Activated T-cell treated with anti-CD3 and anti-CD28 coated beads, Interleukin-2, amount 50 U/mL, for 1 hour (primary cell): ENCODE measurements around the gene ZNF865.
A peak's percentile ranks its signal among the peaks of the same experiment; 100 is the strongest.

ENCODE experiments used
- DNase-seq: peaks from one replicate; pipeline ENCODE4 v3.0.0-alpha.2; 2020

ZNF865 gene

DNA sequence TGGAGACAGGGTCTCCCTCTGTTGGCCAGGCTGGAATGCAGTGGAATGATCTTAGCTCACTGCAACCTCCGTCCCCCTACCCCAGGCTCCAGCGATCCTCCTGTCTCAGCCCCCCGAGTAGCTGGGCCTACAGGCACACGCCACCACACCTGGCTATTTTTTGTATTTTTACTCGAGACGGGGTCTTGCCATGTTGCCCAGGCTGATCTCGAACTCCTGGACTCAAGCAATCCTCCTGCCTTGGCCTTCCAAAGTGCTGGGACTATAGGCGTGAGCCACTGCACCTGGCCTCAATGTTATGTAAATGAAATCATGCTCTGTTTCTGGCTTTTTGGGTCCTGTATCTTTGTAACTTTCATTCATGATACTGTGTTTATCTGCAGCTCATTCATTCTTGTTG lies 16.7 kb upstream of the ZNF865 start:
- no peak for DNase-seq

DNA sequence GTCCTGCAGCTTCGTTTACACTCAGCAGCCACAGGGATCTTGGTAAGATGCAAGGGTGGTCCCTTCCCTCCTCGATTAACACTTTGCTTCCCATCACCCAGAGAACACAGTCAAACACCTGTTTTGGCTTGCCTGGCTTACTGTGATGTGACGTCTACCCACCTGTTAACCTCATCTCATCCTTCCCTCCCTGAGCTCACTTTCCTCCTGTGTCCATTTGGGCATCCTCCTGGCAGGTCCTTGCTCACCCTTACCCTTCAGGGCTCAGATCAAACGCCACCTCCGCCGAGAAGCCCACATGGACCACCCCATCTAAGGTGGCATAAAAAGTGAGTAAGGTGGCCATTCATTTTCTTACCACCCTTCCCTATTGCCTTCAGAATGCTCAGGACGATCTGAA lies 15.3 kb upstream of the ZNF865 start:
- no peak for DNase-seq

DNA sequence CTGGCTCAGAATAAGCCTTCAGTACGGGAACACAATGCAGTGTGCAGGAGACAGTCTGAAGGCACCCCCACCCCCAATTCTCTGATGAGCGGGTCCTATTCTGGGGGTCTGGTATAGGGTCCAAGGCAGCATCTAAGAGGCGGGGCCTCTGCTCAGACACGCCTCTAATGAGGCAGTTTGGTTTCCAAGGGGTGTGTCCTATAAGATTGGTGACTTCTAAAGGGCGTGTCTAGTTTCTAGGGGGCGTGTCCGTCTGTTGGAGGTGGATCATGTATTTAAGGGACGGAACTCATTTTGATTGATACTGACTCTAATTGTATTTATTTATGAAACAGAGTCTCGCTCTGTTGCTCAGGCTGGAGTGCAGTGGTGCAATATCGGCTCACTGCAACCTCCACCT lies 14.8 kb upstream of the ZNF865 start:
- DNase-seq = no peak

DNA sequence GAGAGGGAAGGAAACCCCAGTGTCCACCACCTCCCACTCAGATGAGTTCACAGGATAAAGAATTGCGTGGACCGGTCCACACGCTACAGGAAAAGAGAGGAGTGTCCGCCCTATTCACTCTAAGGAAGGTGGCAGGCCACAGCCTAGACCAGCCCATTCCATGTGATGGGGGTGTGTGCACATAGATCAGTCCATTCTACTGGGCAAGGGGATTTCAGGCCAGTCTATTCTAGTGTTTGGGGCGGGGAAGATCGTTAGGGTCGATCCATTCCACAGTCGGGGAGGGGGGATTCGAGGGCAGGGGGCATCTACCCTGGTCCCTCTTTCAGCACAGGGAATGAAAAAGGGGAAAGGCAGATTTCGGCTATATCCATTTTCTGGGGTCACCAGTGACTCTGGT lies 13.9 kb upstream of the ZNF865 start:
- no peak for DNase-seq

DNA sequence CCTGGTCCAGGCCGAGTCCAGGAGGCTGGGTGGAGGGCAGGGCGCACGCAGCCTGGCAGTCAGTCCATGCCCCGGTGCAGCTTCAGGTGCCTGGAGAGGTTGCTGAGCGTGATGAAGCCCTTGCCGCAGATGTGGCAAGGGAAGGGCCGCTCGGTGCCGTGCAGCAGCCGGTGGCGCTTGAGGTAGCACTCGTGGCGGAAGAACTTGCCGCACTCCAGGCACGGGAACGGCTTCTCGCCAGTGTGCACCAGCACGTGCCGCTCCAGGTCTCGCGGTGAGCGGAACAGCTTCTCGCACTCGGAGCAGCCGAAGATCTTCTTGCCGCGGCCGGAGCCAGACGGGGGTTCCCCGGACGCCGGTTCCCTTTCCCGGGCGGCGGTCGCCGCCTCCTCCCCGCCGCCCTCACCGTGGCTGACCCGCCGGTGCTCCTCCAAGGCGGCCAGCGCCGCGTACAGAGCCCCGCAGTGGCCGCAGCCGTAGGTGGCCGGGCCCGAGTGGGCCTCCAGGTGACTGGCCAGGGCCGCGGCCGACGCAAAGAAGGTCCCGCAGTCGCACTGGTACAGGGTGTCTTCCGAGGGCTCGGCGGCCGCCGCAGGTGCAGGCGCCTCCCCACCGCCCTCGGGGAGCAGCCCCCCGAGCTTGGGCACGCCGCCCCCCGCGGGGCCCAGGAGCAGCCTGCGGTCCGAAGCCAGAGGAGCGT lies 12.9 kb upstream of the ZNF865 start:
- no peak for DNase-seq

DNA sequence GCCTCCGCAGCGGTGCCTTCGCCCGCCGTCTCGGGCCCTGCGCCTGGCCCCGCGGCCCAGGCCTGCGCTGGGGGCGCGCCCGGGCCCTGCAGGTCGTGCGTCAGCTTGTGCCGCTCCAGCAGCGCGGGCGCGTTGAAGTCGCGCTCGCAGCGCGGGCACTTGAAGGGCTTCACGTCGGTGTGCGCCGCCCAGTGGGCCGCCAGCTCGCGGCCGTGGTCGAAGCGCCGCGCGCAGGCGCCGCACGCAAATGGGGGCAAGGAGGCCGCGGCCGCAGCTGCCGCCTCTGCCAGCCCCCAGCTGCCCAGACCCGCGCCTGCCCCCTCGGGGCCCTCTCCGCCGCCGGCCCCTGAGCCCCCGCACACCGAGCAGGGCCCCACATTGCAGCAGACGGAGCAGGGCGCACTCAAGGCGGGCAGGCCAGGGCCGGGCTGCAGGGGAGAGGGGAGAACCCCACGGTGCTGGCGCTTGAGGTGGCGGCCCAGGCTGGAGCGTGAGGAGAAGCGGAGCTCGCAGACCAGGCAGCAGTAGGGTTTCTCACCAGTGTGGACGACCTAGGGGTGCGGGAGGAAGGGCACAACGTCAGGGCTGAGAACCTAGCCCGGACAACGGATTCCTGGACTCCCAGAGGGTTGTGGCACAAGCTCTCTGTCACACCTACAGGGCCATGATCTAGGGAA lies 12.2 kb upstream of the ZNF865 start:
- no peak for DNase-seq

DNA sequence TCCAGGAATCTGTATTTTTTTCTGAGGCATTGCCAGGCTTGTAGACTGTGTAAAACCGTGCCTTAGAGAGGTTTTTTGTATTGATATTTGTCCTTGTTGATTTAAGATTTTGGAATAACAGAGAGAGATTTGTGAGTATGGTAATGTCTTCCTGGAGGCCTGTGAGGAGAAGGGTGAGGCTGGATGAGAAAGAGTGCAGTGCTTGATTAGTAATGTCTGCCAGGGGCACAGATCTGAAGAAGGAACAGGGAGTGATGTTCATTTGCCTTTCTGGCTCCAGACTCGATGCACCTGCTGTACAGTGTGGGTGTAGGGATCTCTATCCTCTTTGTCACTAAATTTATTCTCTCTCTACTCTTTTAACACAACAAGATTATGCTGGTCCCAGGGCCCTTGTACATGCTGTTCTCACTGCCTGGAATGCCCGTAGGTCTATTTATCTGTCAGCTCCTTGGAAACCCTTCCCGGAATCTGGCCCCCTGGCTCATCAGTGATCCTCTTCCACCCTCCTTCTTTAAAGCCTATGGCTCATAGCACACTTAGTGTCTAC lies 10.4 kb upstream of the ZNF865 start:
- DNase-seq = no peak

DNA sequence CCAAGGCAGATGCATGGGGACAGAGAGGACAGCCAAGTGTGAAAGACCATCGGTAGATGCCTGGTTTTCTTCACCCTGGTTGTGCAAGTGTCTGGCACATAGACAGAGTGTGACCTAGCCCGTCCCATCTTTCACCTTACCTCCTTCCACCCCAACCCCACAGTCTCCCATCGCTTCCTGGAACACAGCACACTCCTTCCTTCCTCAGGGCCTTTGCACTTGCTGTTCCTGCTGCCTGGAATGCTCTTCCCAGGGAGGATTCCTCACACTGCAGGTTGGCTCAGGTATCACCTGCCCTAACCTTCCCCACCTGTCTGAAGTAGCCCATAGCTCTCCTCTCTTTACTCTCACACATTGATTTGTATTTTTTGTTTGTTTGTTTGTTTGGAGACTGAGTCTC lies 9.1 kb upstream of the ZNF865 start:
- DNase-seq = no peak

DNA sequence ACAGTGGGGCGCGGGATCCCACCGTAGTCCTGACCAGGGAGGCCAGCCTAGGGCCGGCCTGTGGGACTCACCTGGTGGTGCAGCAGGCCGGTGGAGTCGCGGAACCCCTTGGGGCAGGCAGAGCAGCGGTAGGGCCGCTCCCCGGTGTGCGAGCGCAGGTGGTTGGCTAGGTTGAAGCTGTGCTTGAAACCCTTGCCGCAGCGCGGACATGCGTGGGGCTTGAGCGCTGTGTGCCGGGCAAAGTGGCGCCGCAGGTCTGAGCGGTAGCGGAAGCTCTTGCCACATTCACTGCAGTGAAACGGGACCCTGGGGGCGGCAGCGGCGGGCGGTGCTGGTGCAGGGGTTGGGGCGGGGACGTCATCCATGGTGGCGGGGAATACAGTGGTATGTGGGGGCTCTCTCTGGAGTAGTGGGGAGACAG lies 7.9 kb upstream of the ZNF865 start:
- DNase-seq = no peak

DNA sequence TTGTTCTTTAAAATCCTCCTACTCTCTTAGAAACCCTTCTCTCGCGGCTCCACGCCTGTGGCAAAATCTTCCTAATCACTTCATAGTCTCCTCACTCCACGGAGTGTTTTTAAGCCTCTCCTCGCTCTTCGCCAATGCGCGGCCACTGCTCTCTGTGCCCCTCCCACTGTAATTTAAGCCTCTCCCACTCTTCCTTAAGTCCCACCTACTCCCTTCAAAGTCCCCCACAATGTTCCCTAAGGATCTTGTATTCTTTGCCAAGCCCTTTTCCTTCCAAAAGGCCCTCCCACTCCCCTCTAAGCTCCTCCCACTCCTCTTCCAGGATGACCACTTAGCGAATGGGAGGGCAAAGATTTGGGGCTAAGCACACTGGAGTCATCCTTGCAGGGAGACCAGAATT lies 7.4 kb upstream of the ZNF865 start:
- no peak for DNase-seq

DNA sequence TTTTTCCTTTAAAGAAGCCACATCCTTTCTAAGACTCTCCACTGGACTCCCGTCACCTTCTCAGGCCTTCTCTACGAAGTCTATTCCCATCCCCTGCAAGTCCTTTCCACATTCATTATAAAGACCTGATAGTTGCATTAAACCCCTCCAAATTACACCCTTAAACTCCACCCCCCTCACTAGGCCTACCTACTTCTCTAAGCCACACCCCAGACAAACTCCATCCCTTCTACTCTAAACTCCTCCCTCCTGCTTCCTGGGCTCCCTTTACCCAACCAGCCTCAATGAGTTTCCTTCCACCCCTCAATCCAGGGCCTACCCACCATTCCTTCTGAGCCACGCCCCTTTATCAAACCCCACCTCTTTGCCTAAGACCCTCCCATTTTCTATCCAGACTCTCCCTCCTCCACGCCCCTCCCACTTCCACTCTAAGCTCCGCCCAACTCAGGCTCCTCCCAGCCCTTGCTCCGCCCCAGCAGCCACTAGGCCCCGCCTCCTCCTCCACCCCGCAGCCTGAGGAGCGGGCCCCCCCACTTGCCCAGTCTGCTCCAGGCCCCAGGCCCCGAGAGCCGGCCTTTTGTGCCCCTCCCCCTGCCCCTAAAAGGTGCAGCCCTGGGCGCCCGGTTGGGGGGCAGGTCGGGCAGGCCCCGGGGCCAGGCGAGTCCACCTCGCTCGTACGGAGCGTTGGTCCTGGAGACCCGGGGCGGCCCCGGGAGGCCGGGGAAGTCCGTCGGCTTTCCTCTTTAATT lies 6.6 kb upstream of the ZNF865 start:
- DNase-seq = peak; percentile 96

DNA sequence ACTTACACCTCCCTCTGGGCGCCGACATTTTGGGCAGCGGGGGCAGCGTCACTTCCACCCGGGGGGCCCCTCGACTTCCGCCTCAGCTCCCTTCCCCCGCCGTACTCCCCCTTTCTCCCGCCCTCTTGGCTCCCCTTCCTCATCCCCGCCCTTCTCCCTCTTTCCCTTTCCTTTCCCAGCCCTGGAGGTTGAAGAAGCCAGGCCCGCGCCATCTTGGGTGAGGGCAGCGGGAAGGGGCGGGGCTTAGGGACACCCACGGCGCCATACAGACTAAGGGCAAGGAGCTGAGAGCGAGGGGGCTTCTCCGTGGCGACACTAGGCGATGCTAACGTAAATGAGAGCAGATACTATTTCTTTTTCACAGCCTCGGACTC lies 6.0 kb upstream of the ZNF865 start, which contains the start of gene FIZ1:
FIZ1 (minus strand) TSS at position 50 of the 374 bp plus-strand sequence. CDS start 1,652 bp downstream, outside the sequence.
- DNase-seq = peak; percentile 96

DNA sequence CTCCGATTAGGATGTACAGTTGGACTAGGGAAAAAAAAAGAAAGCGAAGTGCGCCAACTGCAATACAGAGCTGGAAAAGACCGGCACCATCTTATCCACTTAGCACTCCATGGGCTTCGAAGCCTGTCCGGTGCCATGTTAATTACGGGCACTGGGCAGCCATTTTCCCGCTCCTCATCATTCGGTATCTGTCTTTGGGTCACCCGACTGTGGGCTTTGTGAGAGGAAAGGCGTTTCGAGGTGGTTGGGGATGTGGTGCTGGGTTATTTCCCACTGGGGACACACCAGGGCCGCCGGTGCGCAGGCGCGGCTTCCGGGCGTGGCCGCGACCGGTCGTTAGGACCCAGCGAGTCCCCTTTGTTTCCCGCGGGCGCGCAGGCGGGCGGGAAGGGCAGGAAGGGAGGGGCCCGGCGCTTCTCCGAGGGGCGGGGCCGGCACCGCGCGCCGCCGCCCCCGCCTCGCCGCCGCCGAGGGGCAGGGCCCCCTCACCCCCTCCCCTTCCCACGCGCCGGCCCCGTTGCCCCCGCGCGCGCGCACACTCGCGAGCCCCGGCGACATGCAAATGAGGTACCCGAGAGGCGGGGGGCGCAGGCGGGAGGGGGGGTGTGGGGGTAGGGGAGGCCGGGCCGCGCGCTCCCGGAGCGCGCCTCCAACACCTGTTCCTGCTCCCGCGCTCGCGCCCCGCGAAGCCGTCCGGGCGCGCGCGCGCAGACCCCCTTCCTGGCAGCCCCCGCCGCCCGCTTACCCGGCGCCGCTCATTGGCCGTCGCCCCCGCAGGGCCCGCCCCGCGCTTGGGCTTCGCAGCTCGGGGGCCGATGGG lies 5.4 kb upstream of the ZNF865 start, which contains the start of gene ZNF524:
ZNF524 (plus strand) TSS at position 447 of the 820 bp plus-strand sequence. CDS start 1,825 bp downstream, outside the sequence.
- peak; percentile 88 for DNase-seq

DNA sequence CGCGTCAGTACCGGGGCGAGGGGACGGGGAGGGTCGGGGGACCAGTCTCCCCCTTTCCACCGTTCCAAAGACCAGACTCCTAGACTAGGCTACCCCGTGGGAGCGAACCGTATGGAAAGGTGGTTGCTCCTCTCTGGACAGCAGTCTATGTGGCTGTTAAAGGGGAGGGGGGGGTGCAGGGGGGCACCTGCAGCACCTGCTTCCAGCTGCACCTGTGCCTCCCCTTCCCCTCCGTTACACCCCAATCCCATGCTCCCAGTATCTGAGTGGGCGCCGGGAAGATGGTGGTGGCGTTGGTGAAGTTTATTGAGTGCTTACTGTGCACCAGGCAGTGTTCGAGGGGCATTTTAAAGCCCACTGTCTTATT lies 4.8 kb upstream of the ZNF865 start:
- no peak for DNase-seq

DNA sequence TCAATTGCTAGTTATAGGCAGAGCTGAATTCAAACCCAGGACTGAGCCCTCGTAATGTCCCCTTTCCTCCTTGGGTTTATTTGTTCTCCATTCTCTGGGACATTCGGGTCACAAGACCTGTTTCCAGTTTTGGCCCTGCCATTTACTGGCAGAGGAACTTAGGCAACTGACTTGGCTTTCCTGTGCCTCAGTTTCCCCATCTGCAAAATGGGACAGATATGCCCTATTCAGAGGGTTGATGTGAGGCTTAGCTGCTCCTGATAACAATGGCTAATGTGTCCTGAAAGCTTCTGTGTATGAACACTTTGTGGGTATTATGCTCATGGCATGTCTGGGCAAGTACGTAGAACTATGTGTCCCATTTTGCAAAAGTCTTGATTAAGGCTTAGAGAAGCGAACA lies 4.4 kb upstream of the ZNF865 start:
- DNase-seq = no peak

DNA sequence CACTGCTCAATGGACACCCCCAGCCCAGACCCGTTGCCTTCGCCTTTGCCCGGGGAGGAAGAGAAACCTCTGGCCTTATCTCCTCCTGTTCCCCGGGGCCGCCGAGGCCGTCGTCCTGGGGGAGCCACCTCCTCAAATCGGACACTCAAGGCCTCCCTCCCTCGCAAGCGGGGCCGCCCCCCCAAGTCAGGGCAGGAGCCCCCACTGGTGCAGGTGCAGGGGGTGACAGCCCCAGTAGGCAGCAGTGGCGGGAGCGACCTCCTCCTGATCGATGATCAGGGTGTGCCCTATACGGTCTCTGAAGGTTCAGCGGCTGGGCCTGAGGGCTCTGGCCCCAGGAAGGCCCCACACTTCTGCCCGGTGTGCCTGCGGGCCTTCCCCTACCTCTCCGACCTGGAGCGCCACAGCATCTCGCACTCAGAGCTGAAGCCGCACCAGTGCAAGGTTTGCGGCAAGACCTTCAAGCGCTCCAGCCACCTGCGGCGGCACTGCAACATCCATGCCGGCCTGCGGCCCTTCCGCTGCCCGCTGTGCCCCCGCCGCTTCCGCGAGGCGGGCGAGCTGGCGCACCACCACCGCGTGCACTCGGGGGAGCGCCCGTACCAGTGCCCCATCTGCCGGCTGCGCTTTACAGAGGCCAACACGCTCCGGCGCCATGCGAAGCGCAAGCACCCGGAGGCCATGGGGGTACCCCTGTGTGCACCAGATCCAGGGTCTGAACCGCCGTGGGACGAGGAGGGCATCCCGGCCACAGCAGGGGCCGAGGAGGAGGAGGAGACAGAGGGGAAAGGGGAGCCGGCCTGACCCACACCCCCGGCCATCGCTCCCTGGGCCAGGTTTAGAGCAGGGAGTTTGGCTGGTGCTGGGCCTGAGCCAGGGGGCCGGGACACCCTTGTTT lies 3.1 kb upstream of the ZNF865 start:
- no peak for DNase-seq

DNA sequence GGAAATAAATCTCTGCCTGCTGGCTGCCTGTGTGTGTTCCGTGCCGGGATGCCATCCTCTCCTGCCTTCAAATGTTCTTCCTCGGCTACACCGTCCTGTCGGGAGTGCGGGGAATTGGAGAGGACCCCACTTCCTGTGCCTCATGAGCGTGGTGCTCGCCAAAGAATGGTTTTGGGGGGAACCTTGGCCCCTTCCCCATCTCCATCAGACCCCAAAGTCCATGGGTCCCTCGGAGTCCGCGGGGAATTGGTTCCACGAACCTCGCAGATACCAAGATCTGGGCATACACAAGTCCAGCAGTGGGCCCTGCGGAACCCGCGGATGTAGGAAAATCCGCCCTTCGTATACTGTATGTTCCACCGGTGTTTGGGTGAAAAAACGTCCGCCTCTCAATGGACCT lies 2.3 kb upstream of the ZNF865 start:
- DNase-seq = no peak

DNA sequence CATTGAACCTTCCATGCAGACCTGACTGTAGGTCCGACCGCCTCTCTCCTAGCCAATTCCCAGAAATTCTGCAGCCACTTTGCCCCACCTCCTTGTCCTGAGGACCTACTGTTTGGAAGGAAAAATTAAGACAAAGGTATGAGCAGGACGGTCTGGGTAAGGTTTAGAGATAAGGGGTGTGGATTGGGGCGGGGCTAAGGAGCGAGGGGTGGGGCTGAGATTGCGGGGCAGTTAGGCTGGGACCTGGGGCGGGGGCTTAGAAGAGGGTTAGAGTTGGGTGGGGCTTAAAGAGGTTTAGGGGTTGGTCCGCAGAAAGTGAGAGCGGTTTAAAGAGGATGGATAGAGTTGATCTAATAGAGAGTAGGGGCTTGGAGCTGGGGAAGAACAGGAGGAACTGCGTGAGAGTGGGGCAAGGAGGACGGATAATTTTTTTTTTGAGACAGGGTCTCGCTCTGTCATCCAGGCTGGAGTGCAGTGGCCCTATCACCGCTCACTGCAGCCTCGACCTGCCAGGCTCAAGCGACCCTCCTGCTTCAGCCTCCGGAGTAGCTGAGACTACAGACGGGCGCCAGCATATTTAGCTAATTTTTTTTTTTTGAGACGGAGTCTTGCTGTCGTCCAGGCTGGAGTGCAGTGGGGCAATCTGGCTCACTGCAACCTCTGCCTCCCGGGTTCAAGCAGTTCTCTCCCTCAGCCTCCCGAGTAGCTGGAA lies 1.7 kb upstream of the ZNF865 start:
- DNase-seq = no peak

DNA sequence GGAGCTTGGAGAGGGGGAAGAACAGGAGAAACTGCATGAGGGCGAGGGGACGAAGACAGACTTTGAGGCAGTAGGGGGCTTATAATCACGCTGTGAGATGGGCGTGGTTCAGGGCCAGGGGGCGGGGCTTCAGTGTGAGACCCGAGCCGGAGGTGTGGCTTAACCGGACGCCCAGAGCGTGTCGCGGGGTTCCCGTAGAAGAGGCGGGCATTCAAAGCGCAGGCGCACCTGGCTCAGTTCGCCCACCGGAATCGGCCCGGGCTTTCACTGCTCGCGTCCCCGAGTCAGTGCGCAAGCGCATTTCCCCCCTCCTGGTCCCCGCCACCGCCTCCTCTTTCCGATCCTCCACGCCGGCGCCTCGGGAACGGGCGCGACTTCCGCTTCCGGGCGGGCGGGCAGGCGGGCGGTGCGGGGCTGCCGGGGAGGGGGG lies 225 bp upstream of the ZNF865 start:
- peak; percentile 95 for DNase-seq

DNA sequence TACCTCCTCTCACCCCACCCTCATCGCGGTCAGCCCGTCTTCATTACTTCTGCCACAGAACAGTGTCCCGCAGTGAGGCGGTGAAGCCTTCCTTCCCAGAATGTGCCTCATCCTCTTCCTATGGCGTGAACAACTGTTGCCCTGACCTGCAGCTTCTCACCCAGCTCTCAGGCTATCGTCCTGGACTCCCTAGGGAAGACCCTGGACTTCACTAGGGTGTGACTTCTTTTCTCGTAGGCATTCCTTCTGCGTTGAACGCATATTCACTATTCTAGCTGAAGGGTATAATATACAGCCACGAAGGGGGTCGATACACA lies 982 bp downstream of the ZNF865 start:
- no peak for DNase-seq

DNA sequence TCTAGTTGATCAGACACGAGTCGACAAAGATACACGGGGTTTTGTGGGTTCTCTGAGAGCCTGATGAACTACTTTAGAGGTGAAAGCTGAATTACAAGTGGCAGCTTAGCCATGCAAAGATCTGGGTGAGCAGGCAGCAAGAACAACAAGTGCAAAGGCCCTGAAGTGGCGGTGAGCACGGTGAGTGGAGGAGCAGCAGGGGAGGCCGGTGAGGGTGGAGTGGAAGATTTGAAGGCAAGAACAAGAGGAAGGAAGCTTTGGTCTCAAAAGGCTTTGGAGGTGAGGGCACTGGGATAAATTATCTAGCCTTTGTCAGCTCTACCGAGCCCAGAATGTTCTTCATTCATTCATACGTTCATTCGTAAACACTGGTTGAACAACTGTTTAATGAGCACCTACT lies 1.4 kb downstream of the ZNF865 start:
- DNase-seq = no peak
